Stimulated activated memory B cell treated with anti-CD40 and anti-IgM and Interleukin-4, amounts not matched to agents 10 μg/mL and 1 μg/mL and 100 μg/mL, for 72 hours (primary cell): Measurements from ENCODE around the gene PEA15.

Experiments
- ATAC-seq: fragments of 150-1000 bp; cut with Tn5 transposase; 2 replicates; pipeline ENCODE4 v1.10.0; 2021
- H3K27ac Mint-ChIP-seq: one replicate; pipeline ENCODE4 v1.8.0; 2022; ENCODE audit warnings: mild to moderate bottlenecking, mixed read lengths
- H3K27me3 Mint-ChIP-seq: one replicate; pipeline ENCODE4 v1.8.0; 2022; ENCODE audit warnings: mixed read lengths
- H3K36me3 Mint-ChIP-seq: one replicate; pipeline ENCODE4 v1.8.0; 2022; ENCODE audit warnings: mixed read lengths
- H3K4me1 Mint-ChIP-seq: one replicate; pipeline ENCODE4 v1.8.0; 2022; ENCODE audit warnings: mixed read lengths
- H3K4me3 Mint-ChIP-seq: one replicate; pipeline ENCODE4 v1.8.0; 2022; ENCODE audit warnings: mild to moderate bottlenecking, moderate library complexity, mixed read lengths
- H3K9me3 Mint-ChIP-seq: one replicate; pipeline ENCODE4 v1.8.0; 2022; ENCODE audit warnings: mixed read lengths

PEA15 gene

GRCh38 chr1:160205242-160206035 lies at the start of gene PEA15:
TSS of gene PEA15 (plus strand) at chr1:160205384. CDS start at chr1:160211545, 6,161 bp downstream.
- H3K27ac Mint-ChIP-seq, result peak within 1 kb of the TSS; percentile 78
- peak within 1 kb of the TSS; percentile 86 for H3K4me3 Mint-ChIP-seq
- no peaks in the 10 kb centered on the region for H3K27me3 Mint-ChIP-seq
- peaks cover 33% of the 10 kb centered on the region for H3K36me3 Mint-ChIP-seq
- H3K9me3 Mint-ChIP-seq, result peaks cover 3% of the 10 kb centered on the region
- peak; percentile 81 for ATAC-seq
- peaks cover 69% of the 10 kb centered on the region for H3K4me1 Mint-ChIP-seq

GRCh38 chr1:160156361-160156760 lies 48.8 kb upstream of the PEA15 start:
- H3K27me3 Mint-ChIP-seq, result peaks cover 12% of the 10 kb centered on the region
- no peak for ATAC-seq

GRCh38 chr1:160157174-160157573 lies 48.0 kb upstream of the PEA15 start:
- Mint-ChIP-seq H3K4me3 (no peak overlapping the region), H3K36me3 (no peaks in the 10 kb centered on the region), H3K27ac (no peak overlapping the region), H3K9me3 (no peaks in the 10 kb centered on the region), H3K4me1 (peaks cover 15% of the 10 kb centered on the region), H3K27me3 (peaks cover 4% of the 10 kb centered on the region)
- no peak for ATAC-seq

More at GRCh38 chr1:160156361-160156760, 48.8 kb upstream of the PEA15 start:
- Mint-ChIP-seq H3K4me3 (no peak overlapping the region), H3K27ac (no peak overlapping the region), H3K9me3 (no peaks in the 10 kb centered on the region), H3K4me1 (peaks cover 7% of the 10 kb centered on the region), H3K36me3 (no peaks in the 10 kb centered on the region)

- no peak for ATAC-seq
- Mint-ChIP-seq H3K4me3 (no peak overlapping the region), H3K9me3 (no peaks in the 10 kb centered on the region), H3K4me1 (peaks cover 17% of the 10 kb centered on the region), H3K36me3 (no peaks in the 10 kb centered on the region), H3K27me3 (no peaks in the 10 kb centered on the region), H3K27ac (no peak overlapping the region)
These were observed 47.2 kb upstream of the PEA15 start for GRCh38 chr1:160158031-160158430.

- no peaks in the 10 kb centered on the region for H3K36me3 Mint-ChIP-seq
- ATAC-seq, result no peak
- no peaks in the 10 kb centered on the region for H3K9me3 Mint-ChIP-seq
- H3K4me1 Mint-ChIP-seq, result peaks cover 17% of the 10 kb centered on the region
- H3K27ac Mint-ChIP-seq, result no peak overlapping the region
- H3K27me3 Mint-ChIP-seq, result no peaks in the 10 kb centered on the region
- no peak overlapping the region for H3K4me3 Mint-ChIP-seq
These were observed 46.6 kb upstream of the PEA15 start for GRCh38 chr1:160158534-160158933.

GRCh38 chr1:160159846-160160245 lies 45.3 kb upstream of the PEA15 start:
- H3K4me1 Mint-ChIP-seq, result peaks cover 14% of the 10 kb centered on the region
- H3K9me3 Mint-ChIP-seq, result no peaks in the 10 kb centered on the region
- no peak overlapping the region for H3K4me3 Mint-ChIP-seq
- no peak for ATAC-seq
- no peak overlapping the region for H3K27ac Mint-ChIP-seq
- H3K36me3 Mint-ChIP-seq, result no peaks in the 10 kb centered on the region
- no peaks in the 10 kb centered on the region for H3K27me3 Mint-ChIP-seq

- ATAC-seq, result no peak
- Mint-ChIP-seq H3K4me1 (peaks cover 21% of the 10 kb centered on the region), H3K4me3 (no peak overlapping the region)
These were observed 43.0 kb upstream of the PEA15 start for GRCh38 chr1:160161965-160162705.

GRCh38 chr1:160162931-160163330 lies 42.3 kb upstream of the PEA15 start:
- no peaks in the 10 kb centered on the region for H3K9me3 Mint-ChIP-seq
- H3K27me3 Mint-ChIP-seq, result no peaks in the 10 kb centered on the region
- no peak overlapping the region for H3K27ac Mint-ChIP-seq
- no peaks in the 10 kb centered on the region for H3K36me3 Mint-ChIP-seq
- H3K4me3 Mint-ChIP-seq, result no peak overlapping the region
- H3K4me1 Mint-ChIP-seq, result peaks cover 28% of the 10 kb centered on the region
- no peak for ATAC-seq

More at GRCh38 chr1:160161965-160162705, 43.0 kb upstream of the PEA15 start:
- no peaks in the 10 kb centered on the region for H3K36me3 Mint-ChIP-seq
- H3K9me3 Mint-ChIP-seq, result no peaks in the 10 kb centered on the region
- no peaks in the 10 kb centered on the region for H3K27me3 Mint-ChIP-seq
- no peak overlapping the region for H3K27ac Mint-ChIP-seq

GRCh38 chr1:160163615-160164014 lies 41.6 kb upstream of the PEA15 start:
- H3K4me1 Mint-ChIP-seq, result peaks cover 31% of the 10 kb centered on the region
- no peak for ATAC-seq
- H3K36me3 Mint-ChIP-seq, result no peaks in the 10 kb centered on the region
- no peak overlapping the region for H3K27ac Mint-ChIP-seq
- H3K9me3 Mint-ChIP-seq, result no peaks in the 10 kb centered on the region
- no peak overlapping the region for H3K4me3 Mint-ChIP-seq
- no peaks in the 10 kb centered on the region for H3K27me3 Mint-ChIP-seq

GRCh38 chr1:160164121-160164520 lies 41.1 kb upstream of the PEA15 start:
- H3K9me3 Mint-ChIP-seq, result no peaks in the 10 kb centered on the region
- H3K4me1 Mint-ChIP-seq, result peaks cover 35% of the 10 kb centered on the region
- ATAC-seq, result no peak
- H3K4me3 Mint-ChIP-seq, result no peak overlapping the region
- H3K27ac Mint-ChIP-seq, result no peak overlapping the region
- H3K27me3 Mint-ChIP-seq, result no peaks in the 10 kb centered on the region
- no peaks in the 10 kb centered on the region for H3K36me3 Mint-ChIP-seq

GRCh38 chr1:160166166-160166868 lies 38.9 kb upstream of the PEA15 start:
- Mint-ChIP-seq H3K27me3 (no peaks in the 10 kb centered on the region), H3K4me3 (no peak overlapping the region), H3K4me1 (peaks cover 46% of the 10 kb centered on the region), H3K9me3 (no peaks in the 10 kb centered on the region), H3K36me3 (no peaks in the 10 kb centered on the region), H3K27ac (no peak overlapping the region)
- peak; percentile 38 for ATAC-seq

GRCh38 chr1:160167056-160167455 lies 38.1 kb upstream of the PEA15 start:
- no peaks in the 10 kb centered on the region for H3K36me3 Mint-ChIP-seq
- H3K27ac Mint-ChIP-seq, result no peak overlapping the region

GRCh38 chr1:160167580-160167979 lies 37.6 kb upstream of the PEA15 start:
- Mint-ChIP-seq H3K27me3 (peaks cover 12% of the 10 kb centered on the region), H3K27ac (no peak overlapping the region), H3K4me1 (peaks cover 36% of the 10 kb centered on the region), H3K36me3 (no peaks in the 10 kb centered on the region), H3K9me3 (no peaks in the 10 kb centered on the region), H3K4me3 (no peak overlapping the region)
- peak; percentile 44 for ATAC-seq

More at GRCh38 chr1:160167056-160167455, 38.1 kb upstream of the PEA15 start:
- no peak for ATAC-seq
- peaks cover 6% of the 10 kb centered on the region for H3K27me3 Mint-ChIP-seq
- H3K9me3 Mint-ChIP-seq, result no peaks in the 10 kb centered on the region
- peaks cover 40% of the 10 kb centered on the region for H3K4me1 Mint-ChIP-seq
- H3K4me3 Mint-ChIP-seq, result no peak overlapping the region

- Mint-ChIP-seq H3K4me3 (no peak overlapping the region), H3K9me3 (no peaks in the 10 kb centered on the region), H3K27ac (no peak overlapping the region), H3K27me3 (peaks cover 16% of the 10 kb centered on the region), H3K36me3 (no peaks in the 10 kb centered on the region), H3K4me1 (peaks cover 36% of the 10 kb centered on the region)
- no peak for ATAC-seq
These were observed 37.2 kb upstream of the PEA15 start for GRCh38 chr1:160168016-160168415.

- peaks cover 22% of the 10 kb centered on the region for H3K27me3 Mint-ChIP-seq
- H3K4me1 Mint-ChIP-seq, result peaks cover 36% of the 10 kb centered on the region
- H3K4me3 Mint-ChIP-seq, result no peak overlapping the region
- no peak for ATAC-seq
- no peaks in the 10 kb centered on the region for H3K36me3 Mint-ChIP-seq
- peak overlapping the region; percentile 83 for H3K27ac Mint-ChIP-seq
- H3K9me3 Mint-ChIP-seq, result no peaks in the 10 kb centered on the region
These were observed 36.4 kb upstream of the PEA15 start for GRCh38 chr1:160168609-160169369.
